ACHN (cell line): ENCODE measurements around the gene RXFP1.

ENCODE experiments used
- DNase-seq: peaks from one replicate; pipeline ENCODE4 v3.0.0-alpha.2; 2015
- in situ Hi-C: cut with HindIII; loops from 2 replicates; pipeline ENCODE4 v1.10.0; 2017; ENCODE audit warnings: low sequenced_read_pairs, low pct_ligation_motif_present, low pct_unique_long_range_greater_than_20kb

Gene RXFP1

GRCh38 chr4:158599765-158600498 is 78.2 kb downstream of the RXFP1 start:
- DNase-seq, result no peak
- in situ Hi-C loops, result no loop called here

GRCh38 chr4:158604369-158604768 is 82.7 kb downstream of the RXFP1 start:
- in situ Hi-C loops, result no loop called here
- DNase-seq, result no peak

GRCh38 chr4:158605393-158605792 is 83.7 kb downstream of the RXFP1 start:
- no peak for DNase-seq

GRCh38 chr4:158606969-158607368 is 85.3 kb downstream of the RXFP1 start:
- in situ Hi-C loops, result no loop called here

More at GRCh38 chr4:158605393-158605792, 83.7 kb downstream of the RXFP1 start:
- in situ Hi-C loops, result no loop called here

GRCh38 chr4:158609116-158609515 is 87.4 kb downstream of the RXFP1 start:
- no peak for DNase-seq
- in situ Hi-C loops, result no loop called here

More at GRCh38 chr4:158606969-158607368, 85.3 kb downstream of the RXFP1 start:
- no peak for DNase-seq

- in situ Hi-C loops, result no loop called here
- DNase-seq, result no peak
Measured at GRCh38 chr4:158610790-158611189, 89.1 kb downstream of the RXFP1 start.

GRCh38 chr4:158613046-158613445 is 91.4 kb downstream of the RXFP1 start:
- in situ Hi-C loops, result no loop called here
- DNase-seq, result no peak

GRCh38 chr4:158617956-158618355 is 96.3 kb downstream of the RXFP1 start:
- DNase-seq, result no peak
- in situ Hi-C loops, result no loop called here

GRCh38 chr4:158621729-158622128 is 100.0 kb downstream of the RXFP1 start:
- in situ Hi-C loops, result no loop called here
- DNase-seq, result no peak

GRCh38 chr4:158622251-158622650 is 100.6 kb downstream of the RXFP1 start:
- DNase-seq, result no peak
- in situ Hi-C loops, result no loop called here

GRCh38 chr4:158624889-158625478 is 103.3 kb downstream of the RXFP1 start:
- in situ Hi-C loops, result no loop called here
- DNase-seq, result peak; percentile 57

- no peak for DNase-seq
- in situ Hi-C loops, result no loop called here
Measured at GRCh38 chr4:158625544-158625943, 103.9 kb downstream of the RXFP1 start.

GRCh38 chr4:158630893-158631292 is 109.2 kb downstream of the RXFP1 start:
- in situ Hi-C loops, result no loop called here

GRCh38 chr4:158636619-158637018 is 114.9 kb downstream of the RXFP1 start:
- no peak for DNase-seq
- in situ Hi-C loops, result no loop called here

More at GRCh38 chr4:158630893-158631292, 109.2 kb downstream of the RXFP1 start:
- no peak for DNase-seq

- in situ Hi-C loops, result no loop called here
- DNase-seq, result no peak
Measured at GRCh38 chr4:158644356-158644755, 122.7 kb downstream of the RXFP1 start.

GRCh38 chr4:158644760-158645159 is 123.1 kb downstream of the RXFP1 start:
- in situ Hi-C loops, result no loop called here
- DNase-seq, result no peak

- in situ Hi-C loops, result no loop called here
Measured at GRCh38 chr4:158649111-158649680, 127.5 kb downstream of the RXFP1 start.

GRCh38 chr4:158652920-158653319 is 131.2 kb downstream of the RXFP1 start:
- in situ Hi-C loops, result no loop called here
- no peak for DNase-seq

More at GRCh38 chr4:158649111-158649680, 127.5 kb downstream of the RXFP1 start:
- no peak for DNase-seq

- in situ Hi-C loops, result no loop called here
- no peak for DNase-seq
Measured at GRCh38 chr4:158656439-158656838, 134.8 kb downstream of the RXFP1 start.

- no peak for DNase-seq
- in situ Hi-C loops, result no loop called here
Measured at GRCh38 chr4:158657291-158657690, 135.6 kb downstream of the RXFP1 start.
